ENCODE results near the gene TTC39C.

The TTC39C gene

GRCh38 chr18:24014062-24014985 is at the start of gene TTC39C:
TSS of gene TTC39C (plus strand) at chr18:24014754. CDS start at chr18:24014872, 118 bp downstream.
- DNase-seq (ENCODE audit: low read depth) = peak; percentile 84
- H3K4me3 ChIP-seq (ENCODE audit: low read depth, low read length) = peak within 1 kb of the TSS; percentile 69
- TF ChIP-seq MYC (IDR thresholded peaks at IDR 0.05; ENCODE audit: low read depth, low read length) (peak; percentile 23; the same call in 1 of the 2 replicates), CTCF (IDR thresholded peaks at IDR 0.05; ENCODE audit: low read depth, low read length) (no peak)
- TF ChIP-seq, protein P1, sequence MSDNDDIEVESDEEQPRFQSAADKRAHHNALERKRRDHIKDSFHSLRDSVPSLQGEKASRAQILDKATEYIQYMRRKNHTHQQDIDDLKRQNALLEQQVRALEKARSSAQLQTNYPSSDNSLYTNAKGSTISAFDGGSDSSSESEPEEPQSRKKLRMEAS (IDR thresholded peaks at IDR 0.05; ENCODE audit: low read depth, low read length) = no peak

DNA sequence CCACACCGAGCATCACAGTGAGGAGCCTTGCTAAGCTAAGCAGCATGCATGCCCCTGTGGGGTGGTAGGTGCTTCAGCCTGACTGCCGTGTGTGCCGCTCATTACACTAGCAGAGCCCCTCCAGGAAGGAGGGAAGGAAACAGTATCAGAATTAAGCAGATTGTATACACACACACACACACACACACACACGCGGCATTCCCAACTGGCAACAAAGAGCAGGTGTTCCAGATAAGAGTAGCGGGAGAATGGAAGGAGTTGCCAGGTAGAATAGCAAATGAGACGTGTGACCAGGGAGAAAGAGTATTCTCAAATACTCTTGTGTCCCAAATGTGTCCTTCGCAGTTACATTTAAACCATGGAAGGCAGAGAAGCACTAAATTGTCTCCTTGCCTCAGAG is 47.6 kb upstream of the TTC39C start:
- TF ChIP-seq, protein P1 (IDR thresholded peaks at IDR 0.05; ENCODE audit: low read depth, low read length) = no peak
- TF ChIP-seq CTCF (IDR thresholded peaks at IDR 0.05; ENCODE audit: low read depth, low read length) (no peak), POLR2A (IDR thresholded peaks at IDR 0.05; ENCODE audit: extremely low read depth, insufficient read length) (no peak)
- no peak for DNase-seq (ENCODE audit: low read depth)

DNA sequence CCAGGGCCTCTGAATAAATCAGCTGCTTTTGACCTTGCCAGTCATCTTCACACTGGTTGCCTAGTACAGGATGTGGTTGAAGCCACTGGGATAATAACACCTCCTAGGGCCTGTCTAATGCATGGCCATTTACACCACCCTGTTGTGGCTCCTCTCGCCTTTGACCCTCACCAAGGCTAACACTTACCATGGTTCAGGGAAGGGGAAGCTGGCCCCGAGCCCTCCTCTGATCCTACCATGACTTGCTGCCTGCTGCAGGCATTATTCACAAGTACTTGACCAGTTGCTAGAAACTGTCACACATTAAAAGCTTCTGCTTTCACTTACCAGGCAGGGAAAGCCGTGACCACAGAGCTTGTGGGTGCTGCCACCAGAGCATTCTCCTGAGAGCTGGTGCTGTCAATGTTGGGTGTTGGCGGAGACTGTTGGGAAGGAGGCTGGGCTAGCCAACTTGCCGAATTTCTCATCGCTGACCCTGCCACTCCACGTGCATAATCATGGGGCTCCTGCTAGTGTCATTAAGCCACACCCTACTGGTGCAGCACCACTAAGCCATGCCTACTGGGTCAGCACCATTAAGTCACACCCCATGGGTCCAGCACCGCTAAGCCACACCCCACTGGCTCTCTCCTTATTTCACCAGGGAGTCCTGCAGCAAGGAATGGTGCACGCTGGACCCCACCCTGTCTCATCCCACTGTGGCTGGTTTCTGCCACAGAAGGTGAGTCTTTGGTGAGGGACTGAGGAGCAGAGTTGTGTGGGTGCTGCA is 47.0 kb upstream of the TTC39C start:
- H3K4me3 ChIP-seq (ENCODE audit: low read depth, low read length) = no peak overlapping the region
- TF ChIP-seq MYC (IDR thresholded peaks at IDR 0.05; ENCODE audit: low read depth, low read length) = no peak
- TF ChIP-seq, protein P1 (IDR thresholded peaks at IDR 0.05; ENCODE audit: low read depth, low read length) = peak; percentile 10; the same call in 1 of the 2 replicates
- DNase-seq (ENCODE audit: low read depth) = peak; percentile 89

More for the DNA sequence above, 47.6 kb upstream of the TTC39C start:
- no peak overlapping the region for H3K4me3 ChIP-seq (ENCODE audit: low read depth, low read length)

- no peak overlapping the region for H3K4me3 ChIP-seq (ENCODE audit: low read depth, low read length)
- TF ChIP-seq, protein P1 (IDR thresholded peaks at IDR 0.05; ENCODE audit: low read depth, low read length) = peak; percentile 44
- no peak for TF ChIP-seq POLR2A (IDR thresholded peaks at IDR 0.05; ENCODE audit: extremely low read depth, insufficient read length)
- DNase-seq (ENCODE audit: low read depth) = no peak
Observed at GRCh38 chr18:23968638-23969604, 45.6 kb upstream of the TTC39C start.

- no peak for TF ChIP-seq CTCF (IDR thresholded peaks at IDR 0.05; ENCODE audit: low read depth, low read length)
- DNase-seq (ENCODE audit: low read depth) = no peak
- H3K4me3 ChIP-seq (ENCODE audit: low read depth, low read length) = no peak overlapping the region
Observed at GRCh38 chr18:23969664-23970063, 44.9 kb upstream of the TTC39C start.

DNA sequence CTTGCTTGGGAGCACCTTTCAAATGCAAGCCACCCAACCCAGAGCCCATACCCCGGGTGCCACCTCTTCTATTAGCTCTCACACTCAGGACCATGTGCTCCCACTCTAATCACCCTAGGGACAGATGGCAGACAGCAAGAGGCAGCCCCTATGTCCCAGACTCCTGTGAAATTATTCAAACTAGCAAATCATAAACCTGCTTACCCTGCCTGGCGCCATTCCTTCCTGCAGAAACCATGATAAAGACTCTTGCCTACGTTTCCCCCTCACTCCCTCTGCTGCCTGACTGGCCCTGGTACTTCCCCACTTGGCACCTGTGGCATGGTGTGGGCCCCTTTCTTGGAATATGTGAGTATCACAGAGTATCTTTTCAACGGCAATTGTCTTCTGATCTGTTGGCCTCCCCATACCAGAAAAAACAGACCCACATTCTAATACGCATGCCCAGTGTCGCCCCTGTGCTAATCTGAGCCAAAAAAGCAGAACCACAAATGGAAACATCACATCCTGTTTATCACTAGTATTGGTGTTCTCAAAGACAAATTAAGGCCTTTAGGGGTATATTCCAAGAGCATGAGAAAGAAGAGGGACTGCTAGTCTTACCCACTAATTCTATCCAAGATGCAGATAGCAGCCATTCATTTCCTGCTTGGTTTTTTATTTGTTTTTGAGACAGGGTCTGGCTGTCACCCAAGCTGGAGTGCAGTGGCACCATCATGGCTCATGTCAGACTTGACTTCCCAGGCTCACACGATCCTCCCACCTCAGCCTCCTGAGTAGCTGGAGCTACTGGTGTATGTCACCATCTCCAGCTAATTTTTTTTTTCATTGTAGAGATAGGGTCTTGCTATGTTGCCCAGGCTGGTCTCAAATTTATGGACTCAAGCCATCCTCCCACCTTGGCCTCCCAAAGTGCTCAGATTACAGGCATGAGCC is 44.1 kb upstream of the TTC39C start:
- no peak for DNase-seq (ENCODE audit: low read depth)

More for the DNA sequence above, 44.1 kb upstream of the TTC39C start:
- no peak for TF ChIP-seq CTCF (IDR thresholded peaks at IDR 0.05; ENCODE audit: low read depth, low read length)
- TF ChIP-seq, protein P1 (IDR thresholded peaks at IDR 0.05; ENCODE audit: low read depth, low read length) = no peak
- no peak for TF ChIP-seq POLR2A (IDR thresholded peaks at IDR 0.05; ENCODE audit: extremely low read depth, insufficient read length)
- TF ChIP-seq MYC (IDR thresholded peaks at IDR 0.05; ENCODE audit: low read depth, low read length) = no peak
- H3K4me3 ChIP-seq (ENCODE audit: low read depth, low read length) = no peak overlapping the region

Data from NB4 (cell line).